COLO668 (cell line): ENCODE measurements around the gene OBSCN.
"Not testable (repeated sequence)": the region's sequence is repeated elsewhere in the genome, so short reads cannot be mapped to it uniquely, and the experiment has no call there.

Source experiments
- DNase-seq: peaks from one replicate; lab custom pipeline; 2025; ENCODE audit not compliant: unreplicated experiment; lab: John Stamatoyannopoulos, UW

OBSCN gene

GRCh38 chr1:228169345-228169744 lies 38.5 kb upstream of the OBSCN start:
- no peak for DNase-seq

- DNase-seq, result no peak
Observed at GRCh38 chr1:228170666-228171065, 37.2 kb upstream of the OBSCN start.

DNA sequence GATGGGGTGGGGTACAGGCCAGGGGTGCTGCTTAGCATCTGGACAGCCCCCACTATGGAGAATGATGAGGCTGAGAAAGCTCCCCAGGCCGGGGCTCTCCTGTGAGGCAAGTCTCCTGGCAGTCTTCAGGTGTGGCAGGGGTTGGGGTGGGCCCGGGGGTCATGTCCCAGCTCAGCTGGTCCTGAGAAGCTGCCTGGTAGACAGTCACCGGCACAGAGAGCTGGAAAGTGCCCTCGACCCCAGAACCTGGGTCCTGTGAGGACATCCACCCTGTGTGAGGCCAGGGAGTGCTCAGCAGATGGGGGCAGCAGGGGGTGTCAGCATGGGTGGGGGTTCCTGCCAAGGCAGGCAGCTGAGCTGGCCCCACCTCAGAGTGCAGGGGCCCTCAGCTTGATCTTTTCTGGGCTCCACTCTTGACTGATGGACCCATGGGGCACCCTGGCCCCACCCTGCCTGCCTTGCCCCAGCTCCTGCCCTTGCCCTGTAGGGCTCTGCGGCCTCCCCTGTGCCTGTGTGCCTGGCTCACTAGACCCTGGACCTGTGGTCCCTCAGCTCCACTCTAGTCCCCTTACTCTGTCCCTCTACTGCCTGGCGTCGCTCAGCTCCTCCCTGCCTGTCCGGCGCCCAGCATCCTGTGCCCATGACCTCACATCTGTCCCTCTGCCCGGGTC lies 36.5 kb upstream of the OBSCN start:
- DNase-seq, result no peak

DNA sequence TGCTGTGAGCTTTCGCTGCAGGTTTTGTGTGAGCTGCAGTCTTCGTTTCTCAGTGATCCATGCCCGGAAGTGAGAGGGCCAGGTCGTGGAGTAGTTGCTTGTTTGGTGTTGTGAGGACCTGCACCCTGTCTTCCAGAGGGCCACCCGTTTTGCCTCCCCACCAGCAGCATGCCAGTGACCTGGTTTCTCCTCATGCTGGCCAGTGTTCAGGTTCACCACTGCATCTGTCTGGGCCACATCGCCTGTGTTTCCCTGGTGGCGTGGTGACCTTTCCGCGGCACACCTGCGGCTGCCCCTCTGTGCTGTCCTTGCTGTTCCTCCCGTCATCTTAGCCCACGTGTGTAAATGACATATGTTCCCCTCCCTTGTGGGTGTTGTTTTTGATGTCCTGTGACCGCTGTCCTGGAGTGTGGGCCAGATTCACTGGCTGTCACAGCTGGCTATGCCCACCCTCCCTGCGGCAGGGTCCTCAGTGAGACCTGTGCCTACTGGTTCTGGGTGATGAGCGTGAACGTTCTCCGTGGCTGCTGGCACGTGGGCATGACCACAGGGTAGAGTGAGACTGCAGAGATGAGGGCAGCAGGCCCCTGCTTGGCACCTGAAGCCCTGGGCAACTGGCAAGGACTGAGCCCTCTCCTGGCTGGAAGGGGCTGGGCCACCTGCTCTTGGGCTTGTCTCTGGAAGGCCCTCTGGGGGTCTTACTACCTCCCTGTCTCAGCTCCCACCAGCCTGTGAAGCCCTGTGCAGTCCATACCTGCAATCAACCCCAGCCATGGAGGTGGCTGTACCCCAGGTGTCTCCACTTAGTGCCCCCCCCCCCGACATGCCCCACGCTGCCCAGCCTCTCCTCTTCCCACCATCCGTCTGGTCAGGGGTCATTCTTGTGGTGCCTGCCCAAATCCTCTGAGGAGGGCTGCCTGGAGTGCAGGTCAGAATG lies 35.0 kb upstream of the OBSCN start:
- no peak for DNase-seq

DNA sequence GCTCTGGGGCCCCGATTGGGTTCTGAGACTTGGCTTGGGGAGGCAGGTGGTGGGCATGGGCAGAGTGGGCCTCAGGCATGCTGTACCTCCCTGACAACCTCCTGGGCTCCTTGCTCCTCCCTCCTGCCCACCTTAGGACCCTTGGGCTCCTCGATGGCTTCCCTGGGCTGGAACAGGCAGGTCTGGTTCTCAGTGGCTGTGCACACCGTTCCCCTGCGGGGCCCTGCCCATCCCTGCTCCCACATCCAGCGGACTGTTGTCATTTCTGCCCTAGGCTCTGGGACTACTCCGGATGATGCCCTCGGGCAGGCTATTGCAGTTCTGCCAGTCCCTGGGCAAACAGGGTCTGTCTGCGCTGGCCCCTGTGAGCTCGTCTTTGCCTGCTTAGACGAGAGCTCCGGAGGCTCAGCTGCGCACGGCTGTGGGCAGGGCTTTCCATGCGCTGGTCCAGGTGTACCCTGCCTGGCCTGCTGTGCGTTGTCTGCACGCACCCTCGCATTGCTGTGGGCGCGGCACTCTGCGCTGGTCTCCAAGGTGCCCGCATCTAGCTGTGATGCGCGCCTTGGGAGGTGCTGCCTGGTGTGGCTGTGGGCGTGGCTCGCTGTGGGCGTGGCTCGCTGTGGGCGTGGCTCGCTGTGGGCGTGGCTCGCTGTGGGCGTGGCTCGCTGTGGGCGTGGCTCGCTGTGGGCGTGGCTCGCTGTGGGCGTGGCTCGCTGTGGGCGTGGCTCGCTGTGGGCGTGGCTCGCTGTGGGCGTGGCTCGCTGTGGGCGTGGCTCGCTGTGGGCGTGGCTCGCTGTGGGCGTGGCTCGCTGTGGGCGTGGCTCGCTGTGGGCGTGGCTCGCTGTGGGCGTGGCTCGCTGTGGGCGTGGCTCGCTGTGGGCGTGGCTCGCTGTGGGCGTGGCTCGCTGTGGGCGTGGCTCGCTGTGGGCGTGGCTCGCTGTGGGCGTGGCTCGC lies 34.0 kb upstream of the OBSCN start:
- not testable (repeated sequence) for DNase-seq

DNA sequence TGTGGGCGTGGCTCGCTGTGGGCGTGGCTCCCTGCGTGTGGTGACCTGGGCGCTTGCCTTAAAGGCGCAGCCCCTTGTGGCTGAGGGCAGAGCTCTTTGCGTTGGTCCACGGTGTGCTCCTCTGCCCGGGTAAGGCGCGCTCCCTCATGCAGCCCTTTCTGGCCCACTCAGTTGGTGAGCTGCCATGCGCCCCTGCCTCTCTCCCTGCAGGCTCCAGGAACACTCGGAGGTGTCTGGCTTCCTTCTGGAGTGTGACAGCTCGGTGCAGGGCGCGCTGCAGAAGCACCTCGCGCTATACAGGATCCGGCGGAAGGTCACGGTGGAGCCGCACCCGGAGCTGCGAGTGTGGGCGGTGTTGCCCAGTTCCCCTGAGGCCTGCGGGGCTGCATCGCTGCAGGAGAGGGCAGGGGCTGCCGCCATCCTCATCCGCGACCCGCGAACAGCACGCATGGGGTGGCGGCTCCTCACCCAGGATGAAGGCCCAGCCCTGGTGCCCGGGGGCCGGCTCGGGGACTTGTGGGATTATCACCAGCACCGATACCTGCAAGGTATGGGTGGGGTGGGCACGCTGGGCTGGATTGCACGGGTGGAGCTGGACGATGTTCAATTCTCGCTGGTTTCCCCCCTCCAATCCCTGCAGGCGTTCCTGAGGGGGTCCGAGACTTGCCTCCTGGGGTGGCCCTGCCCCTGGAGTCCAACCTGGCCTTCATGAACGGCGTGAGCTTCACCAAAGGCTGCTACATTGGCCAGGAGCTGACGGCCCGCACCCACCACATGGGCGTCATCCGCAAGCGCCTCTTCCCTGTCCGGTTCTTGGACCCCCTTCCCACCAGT lies 33.1 kb upstream of the OBSCN start:
- no peak for DNase-seq

DNA sequence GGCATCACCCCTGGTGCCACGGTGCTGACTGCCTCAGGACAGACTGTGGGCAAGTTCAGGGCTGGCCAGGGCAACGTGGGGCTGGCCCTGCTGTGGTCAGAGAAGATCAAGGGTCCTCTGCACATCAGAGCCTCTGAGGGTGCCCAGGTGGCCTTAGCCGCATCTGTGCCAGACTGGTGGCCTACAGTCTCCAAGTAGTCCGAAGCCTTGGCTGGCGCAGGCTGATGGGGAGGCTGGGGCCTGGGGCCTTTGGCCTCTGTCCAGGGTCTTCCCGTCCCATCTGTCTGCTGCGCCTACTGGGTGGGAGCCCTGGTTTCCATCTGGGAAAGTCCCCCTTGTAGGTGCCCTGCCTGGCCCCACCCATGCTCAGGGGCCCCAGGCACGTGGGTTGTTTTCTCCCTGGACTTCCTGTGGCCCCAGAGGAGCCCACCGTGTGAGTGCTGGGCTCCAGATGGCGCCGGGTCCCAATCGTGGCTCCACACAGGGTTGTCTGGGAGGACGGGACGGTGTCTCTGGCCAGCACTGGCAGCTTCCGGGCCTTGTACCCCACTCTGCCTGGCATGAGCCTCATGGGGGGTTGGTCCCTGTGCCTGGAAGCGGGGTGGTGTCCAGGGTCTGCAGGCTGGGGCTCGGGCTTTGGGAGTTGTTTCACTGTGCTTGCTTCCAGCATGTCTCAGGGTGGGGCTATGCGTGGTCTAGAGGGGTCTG lies 32.4 kb upstream of the OBSCN start:
- DNase-seq, result no peak

DNA sequence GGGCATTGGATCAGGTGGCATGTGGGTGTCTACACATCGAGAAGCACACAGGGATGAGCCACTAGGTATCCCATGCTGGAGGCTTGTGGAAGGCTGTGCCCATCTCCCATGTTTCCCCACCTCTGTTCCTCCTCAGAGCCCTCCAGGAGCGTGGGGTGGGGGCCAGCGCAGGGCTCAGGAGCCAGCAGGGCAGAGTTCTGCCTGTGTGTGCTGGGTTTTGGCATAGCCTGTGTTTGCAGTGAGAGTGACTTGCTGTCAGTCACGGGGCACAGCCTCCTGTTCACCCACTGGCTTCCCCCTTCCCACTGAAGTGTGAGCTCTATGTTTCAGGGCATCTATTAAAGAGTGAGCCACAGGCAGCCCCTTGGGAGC lies 31.8 kb upstream of the OBSCN start:
- no peak for DNase-seq

DNA sequence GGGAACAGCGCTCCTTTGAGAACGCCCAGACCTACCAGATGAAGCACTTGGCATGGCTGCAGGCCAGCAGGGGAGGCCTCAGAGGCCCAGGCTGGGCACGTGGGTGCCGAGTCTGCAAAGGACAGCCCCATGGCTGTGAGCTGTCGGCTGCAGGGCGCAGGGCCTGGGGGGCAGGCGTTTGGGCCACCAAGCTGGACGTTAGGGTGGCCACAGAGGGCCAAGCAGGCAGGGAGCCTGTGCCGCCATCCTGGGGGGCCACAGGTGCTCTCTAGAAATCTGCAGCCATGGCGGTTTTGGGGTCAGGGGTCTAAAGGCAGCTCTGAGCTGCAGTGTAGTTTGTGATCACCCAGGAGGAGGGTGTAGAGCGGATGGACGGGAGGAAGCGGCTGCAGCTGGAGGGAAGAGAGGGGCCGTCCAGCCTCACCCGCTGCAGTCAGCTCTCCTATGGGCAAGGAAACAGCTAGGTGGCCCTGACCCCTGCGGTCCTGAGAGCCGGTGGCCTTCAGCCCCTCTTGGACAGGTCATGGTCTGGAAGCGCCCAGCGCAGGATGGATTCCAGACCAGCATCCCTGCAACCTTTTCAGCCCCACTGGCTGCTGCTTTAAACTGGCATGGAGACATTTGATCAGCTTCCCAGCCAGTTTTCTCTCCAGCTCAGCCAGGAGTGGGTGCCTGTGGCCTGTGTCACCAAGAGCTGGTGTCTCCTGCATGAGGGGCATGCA lies 31.2 kb upstream of the OBSCN start:
- no peak for DNase-seq

GRCh38 chr1:228177183-228177475 lies 30.7 kb upstream of the OBSCN start:
- no peak for DNase-seq

- DNase-seq, result no peak
Observed at GRCh38 chr1:228177721-228178710, 29.8 kb upstream of the OBSCN start.

DNA sequence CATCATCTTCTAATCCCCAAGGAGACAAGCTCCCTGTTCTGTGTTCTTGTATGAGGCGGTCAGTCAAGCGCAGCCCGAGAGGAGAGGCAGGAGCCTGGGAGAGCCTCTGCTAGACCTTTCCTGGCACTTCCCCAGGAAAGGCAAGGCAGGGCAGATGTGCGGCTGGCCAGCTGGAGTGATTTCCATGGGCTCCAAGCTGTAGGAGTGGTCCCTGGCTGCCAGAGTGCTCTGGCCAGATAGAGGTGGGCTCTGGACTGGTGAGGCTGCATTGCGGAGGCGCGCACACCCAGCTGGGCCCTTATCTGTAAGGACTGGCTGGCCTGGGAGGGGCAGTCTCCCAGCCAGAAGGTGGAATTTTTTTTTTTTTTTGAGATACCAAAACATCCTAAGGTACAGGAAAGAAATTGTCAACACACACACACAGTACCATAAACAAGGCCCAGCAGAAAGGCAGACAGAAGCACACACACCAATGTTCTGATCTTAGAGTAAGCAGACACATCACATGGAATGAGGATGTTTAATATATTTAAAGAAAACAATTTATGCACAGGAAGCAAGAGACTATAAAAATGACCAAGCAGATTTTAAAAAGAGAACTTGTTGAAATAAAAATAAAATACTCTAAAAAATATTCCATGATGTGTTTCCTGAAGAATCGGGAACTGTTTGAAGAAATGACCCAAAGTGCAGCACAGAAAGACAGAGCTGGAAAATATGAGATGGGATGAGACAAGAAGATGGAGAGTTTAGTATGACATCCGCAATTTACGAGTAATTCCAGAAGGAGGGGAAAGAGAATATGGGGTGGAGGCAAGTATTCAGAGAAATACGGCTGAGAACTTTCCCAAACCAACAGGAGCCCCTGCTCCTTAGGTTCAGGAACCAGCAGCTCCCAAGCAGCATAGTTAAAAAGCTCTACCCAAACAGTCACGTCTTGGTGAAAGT lies 28.8 kb upstream of the OBSCN start:
- no peak for DNase-seq

- DNase-seq, result no peak
Observed at GRCh38 chr1:228180271-228180958, 27.4 kb upstream of the OBSCN start.

DNA sequence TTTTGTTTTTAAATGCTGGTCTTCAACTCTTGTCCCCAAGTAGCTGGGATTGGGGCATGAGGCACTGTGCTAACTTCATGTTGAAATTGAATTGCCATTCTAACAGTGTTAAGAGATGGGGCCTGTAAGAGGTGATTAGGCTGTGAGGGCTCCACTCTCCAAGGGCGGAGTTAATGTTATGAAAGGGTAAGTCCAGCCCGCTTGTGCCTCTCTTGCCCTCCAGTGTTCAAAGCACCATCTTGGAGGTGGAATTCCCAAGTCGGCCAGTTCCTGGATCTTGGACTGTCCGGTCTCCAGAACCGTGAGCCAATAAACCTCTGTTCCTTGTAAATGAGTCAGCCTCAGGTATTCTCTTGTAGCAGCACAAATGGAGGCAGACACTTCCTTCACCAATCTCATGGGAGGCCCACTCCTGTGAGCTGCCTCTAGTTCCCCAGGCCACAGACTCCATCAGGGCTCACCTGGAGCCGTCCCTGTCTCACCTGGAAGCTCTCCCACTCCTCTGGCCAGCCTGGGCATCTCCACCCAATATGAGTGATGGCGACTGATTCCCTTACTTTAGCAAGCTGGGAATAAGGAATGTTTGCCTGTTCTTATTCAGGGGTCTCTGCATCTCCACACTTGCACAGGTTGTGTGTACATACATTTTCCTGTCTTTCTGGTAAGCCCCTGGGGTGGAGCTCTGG lies 26.7 kb upstream of the OBSCN start:
- no peak for DNase-seq

DNA sequence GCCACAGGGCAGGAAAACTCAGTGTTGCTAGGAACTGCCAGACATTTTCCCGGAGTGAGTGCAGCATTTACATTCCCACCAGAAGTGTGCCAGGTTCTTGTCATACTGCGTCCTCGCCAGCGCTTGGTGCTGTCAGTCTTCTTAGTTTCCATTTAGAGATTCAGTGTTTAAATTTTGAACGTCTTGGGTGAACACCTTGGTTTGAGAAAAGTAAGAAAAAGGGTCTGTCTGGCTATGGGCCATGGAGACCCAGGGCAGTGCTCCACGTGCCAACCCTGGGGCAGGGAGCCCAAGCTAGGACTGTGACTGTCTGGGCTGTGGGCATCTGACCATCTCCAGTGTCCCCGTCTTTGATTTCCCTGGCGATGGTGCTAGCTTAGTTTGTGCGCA lies 26.2 kb upstream of the OBSCN start:
- DNase-seq, result no peak
